DOHH2 (cell line): ENCODE data around the gene THOC7.

Experiments used
- H3F3A ChIP-seq: fragments of 200-600 bp; sonication (generic), shearing (Covaris generic); 2 replicates; pipeline ENCODE4 v1.6.0; 2016; ENCODE audit warnings: antibody characterized with exemption, mild to moderate bottlenecking; ENCODE audit not compliant: control insufficient read depth, insufficient read depth
- H3K27ac ChIP-seq: fragments of 200-600 bp; sonication (generic); 2 replicates; pipeline ENCODE4 v1.5.1; 2014; ENCODE audit warnings: low read depth, mild to moderate bottlenecking, low read length, moderate library complexity
- H3K27me3 ChIP-seq: fragments of 200-600 bp; sonication (generic); 2 replicates; pipeline ENCODE4 v1.6.1; 2014; ENCODE audit warnings: mild to moderate bottlenecking, low read length, mixed read lengths; ENCODE audit not compliant: control insufficient read depth
- H3K36me3 ChIP-seq: fragments of 200-600 bp; sonication (generic); 2 replicates; pipeline ENCODE4 v1.6.1; 2014; ENCODE audit warnings: mild to moderate bottlenecking, low read length, moderate library complexity, mixed read lengths; ENCODE audit not compliant: control insufficient read depth
- H3K4me1 ChIP-seq: fragments of 200-600 bp; sonication (generic); 2 replicates; pipeline ENCODE4 v1.6.1; 2014; ENCODE audit warnings: mild to moderate bottlenecking, low read length, mixed read lengths; ENCODE audit not compliant: control insufficient read depth
- H3K4me2 ChIP-seq: fragments of 200-600 bp; sonication (generic); 2 replicates; pipeline ENCODE4 v1.6.0; 2014; ENCODE audit warnings: mild to moderate bottlenecking, low read length, moderate library complexity
- H3K4me3 ChIP-seq: fragments of 200-600 bp; sonication (generic); 2 replicates; pipeline ENCODE4 v1.5.1; 2014; ENCODE audit warnings: mild to moderate bottlenecking, low read length, mixed read lengths
- H3K79me2 ChIP-seq: fragments of 200-600 bp; sonication (generic); 2 replicates; pipeline ENCODE4 v1.6.1; 2014; ENCODE audit warnings: mild to moderate bottlenecking, low read length, mixed read lengths; ENCODE audit not compliant: control insufficient read depth
- H3K9me2 ChIP-seq: fragments of 200-600 bp; sonication (generic); replicated peaks from 2 replicates; pipeline ENCODE4 v1.6.1; 2014; ENCODE audit warnings: mild to moderate bottlenecking, low read length, mixed read lengths; ENCODE audit not compliant: control insufficient read depth
- H3K9me3 ChIP-seq: fragments of 200-600 bp; sonication (generic); 2 replicates; pipeline ENCODE4 v1.6.1; 2014; ENCODE audit warnings: antibody characterized with exemption, low read length, mixed read lengths; ENCODE audit not compliant: control insufficient read depth, insufficient read depth
- H4K20me1 ChIP-seq: fragments of 200-600 bp; sonication (generic); 2 replicates; pipeline ENCODE4 v1.6.0; 2014; ENCODE audit warnings: low read depth, mild to moderate bottlenecking, antibody characterized with exemption, low read length, moderate library complexity; ENCODE audit not compliant: control insufficient read depth, insufficient read depth
- EZH2phosphoT487 ChIP-seq: fragments of 200-600 bp; sonication (generic); IDR thresholded peaks from 2 replicates; pipeline ENCODE4 v1.6.1; 2017; ENCODE audit warnings: borderline replicate concordance, mild to moderate bottlenecking, antibody characterized with exemption, low read length, moderate library complexity, mixed read lengths
- TF ChIP-seq, protein P1 (sequence below): fragments of 200-600 bp; sonication (generic); IDR thresholded peaks from one replicate; pipeline ENCODE4 v1.5.1; 2014; ENCODE audit warnings: antibody characterized with exemption, mild to moderate bottlenecking, low read depth, low read length; ENCODE audit not compliant: poor library complexity, severe bottlenecking

Gene THOC7

DNA sequence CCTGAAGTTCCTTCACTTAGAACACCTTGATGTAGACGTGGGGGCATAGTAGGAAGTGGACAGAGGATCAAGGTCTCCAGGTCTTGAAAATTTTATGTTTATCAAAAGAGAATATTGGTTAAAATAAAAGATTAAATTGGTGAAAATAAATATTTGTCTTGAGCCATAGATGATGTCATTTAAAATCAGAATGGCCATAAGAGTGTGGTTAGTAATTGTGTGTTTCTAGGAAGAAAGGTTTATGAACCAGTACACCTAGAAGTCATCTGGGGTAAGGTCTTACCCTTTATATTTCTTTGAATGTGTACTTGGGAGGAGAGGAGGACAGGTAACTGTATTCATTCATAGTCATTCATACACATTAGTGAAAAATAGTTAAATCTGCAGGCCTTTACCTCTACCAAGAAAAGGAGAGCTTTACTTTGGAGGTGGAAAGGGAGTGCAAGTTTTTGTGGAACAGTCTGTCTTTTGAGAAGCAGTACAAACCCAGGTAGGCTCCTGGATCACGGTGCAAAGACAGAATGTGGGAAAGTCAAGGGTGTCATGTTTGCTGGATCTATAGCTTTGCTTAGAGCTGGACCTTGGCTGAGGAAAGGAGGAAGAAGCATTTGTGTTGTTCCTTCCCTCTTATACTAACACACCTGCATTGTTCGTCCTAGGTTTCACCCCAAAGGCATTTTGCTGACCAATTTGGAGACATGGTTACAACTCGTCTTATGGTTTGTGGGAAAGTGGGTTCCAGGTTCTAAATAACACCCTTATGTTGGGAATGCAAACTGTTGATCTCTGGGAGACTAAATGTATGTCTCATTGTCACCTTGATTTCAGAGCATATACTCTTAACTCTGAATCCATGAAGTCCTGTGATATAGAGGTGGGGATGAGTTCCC is 42.4 kb upstream of the THOC7 start:
- Histone ChIP-seq H3K4me3 (no peak overlapping the region), H3K4me2 (no peak overlapping the region), H3K9me3 (no peaks in the 10 kb centered on the region), H4K20me1 (no peaks in the 10 kb centered on the region; the same call in 1 of the 2 replicates), H3K9me2 (no peaks in the 10 kb centered on the region), H3K27me3 (no peaks in the 10 kb centered on the region), H3K27ac (no peak overlapping the region), H3K36me3 (peaks cover 31% of the 10 kb centered on the region), H3K4me1 (peaks cover 11% of the 10 kb centered on the region), H3F3A (peaks cover 28% of the 10 kb centered on the region), H3K79me2 (peaks cover 19% of the 10 kb centered on the region)
- TF ChIP-seq EZH2phosphoT487: no peak
- TF ChIP-seq, protein P1, sequence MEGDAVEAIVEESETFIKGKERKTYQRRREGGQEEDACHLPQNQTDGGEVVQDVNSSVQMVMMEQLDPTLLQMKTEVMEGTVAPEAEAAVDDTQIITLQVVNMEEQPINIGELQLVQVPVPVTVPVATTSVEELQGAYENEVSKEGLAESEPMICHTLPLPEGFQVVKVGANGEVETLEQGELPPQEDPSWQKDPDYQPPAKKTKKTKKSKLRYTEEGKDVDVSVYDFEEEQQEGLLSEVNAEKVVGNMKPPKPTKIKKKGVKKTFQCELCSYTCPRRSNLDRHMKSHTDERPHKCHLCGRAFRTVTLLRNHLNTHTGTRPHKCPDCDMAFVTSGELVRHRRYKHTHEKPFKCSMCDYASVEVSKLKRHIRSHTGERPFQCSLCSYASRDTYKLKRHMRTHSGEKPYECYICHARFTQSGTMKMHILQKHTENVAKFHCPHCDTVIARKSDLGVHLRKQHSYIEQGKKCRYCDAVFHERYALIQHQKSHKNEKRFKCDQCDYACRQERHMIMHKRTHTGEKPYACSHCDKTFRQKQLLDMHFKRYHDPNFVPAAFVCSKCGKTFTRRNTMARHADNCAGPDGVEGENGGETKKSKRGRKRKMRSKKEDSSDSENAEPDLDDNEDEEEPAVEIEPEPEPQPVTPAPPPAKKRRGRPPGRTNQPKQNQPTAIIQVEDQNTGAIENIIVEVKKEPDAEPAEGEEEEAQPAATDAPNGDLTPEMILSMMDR: no peak

DNA sequence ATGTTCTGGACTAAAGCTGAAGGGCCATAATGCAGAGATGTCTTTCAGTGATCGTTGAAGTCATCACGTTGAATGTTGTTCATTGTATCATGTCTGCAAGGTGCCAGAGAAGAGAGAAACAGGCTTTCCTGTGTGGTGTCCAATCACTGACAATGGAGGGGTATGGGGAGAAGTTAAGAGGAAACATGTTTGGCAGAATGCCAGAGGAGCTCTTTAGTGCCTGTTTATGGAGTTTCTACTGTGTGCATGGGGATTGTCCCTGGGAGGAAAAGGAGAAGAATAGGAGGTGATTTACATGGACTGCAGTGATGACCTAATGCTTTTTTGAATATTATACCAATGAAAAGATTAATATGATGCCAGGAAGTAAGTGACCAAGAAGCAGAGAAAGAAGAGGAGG is 36.9 kb upstream of the THOC7 start:
- Histone ChIP-seq H3F3A (no peaks in the 10 kb centered on the region), H3K4me1 (peaks cover 17% of the 10 kb centered on the region), H3K9me2 (no peaks in the 10 kb centered on the region), H3K27ac (no peak overlapping the region), H3K4me3 (no peak overlapping the region), H3K9me3 (no peaks in the 10 kb centered on the region), H3K36me3 (peaks cover 47% of the 10 kb centered on the region), H3K4me2 (no peak overlapping the region), H4K20me1 (no peaks in the 10 kb centered on the region; the same call in 1 of the 2 replicates), H3K27me3 (no peaks in the 10 kb centered on the region), H3K79me2 (peaks cover 38% of the 10 kb centered on the region)
- no peak for TF ChIP-seq EZH2phosphoT487
- TF ChIP-seq, protein P1: no peak

DNA sequence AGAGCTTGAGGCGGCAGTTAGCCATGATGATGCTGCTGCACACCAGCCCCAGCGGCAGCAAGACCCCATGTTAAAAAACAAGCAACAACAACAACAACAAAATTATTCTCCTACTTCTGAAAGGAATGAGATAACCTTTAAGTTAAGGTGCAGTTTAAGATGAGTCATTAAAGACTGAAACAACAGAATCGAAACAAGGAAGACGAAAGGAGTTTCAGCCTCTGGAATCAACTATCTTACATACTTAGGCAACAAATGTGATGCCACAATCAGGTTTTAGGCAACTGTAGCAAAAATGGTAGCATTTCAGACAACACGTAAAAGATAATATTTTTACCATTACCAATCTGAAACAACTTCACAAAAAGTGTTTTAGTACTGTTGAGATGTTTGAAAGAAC is 36.4 kb upstream of the THOC7 start:
- H3K4me3 ChIP-seq: no peak overlapping the region
- H3K27ac ChIP-seq: no peak overlapping the region
- no peaks in the 10 kb centered on the region for H3K27me3 ChIP-seq
- peaks cover 21% of the 10 kb centered on the region for H3K4me1 ChIP-seq
- H3K9me2 ChIP-seq: no peaks in the 10 kb centered on the region
- H3F3A ChIP-seq: no peaks in the 10 kb centered on the region
- no peaks in the 10 kb centered on the region for H3K9me3 ChIP-seq
- TF ChIP-seq, protein P1: no peak
- TF ChIP-seq EZH2phosphoT487: no peak
- no peak overlapping the region for H3K4me2 ChIP-seq
- peaks cover 45% of the 10 kb centered on the region for H3K36me3 ChIP-seq
- no peaks in the 10 kb centered on the region; the same call in 1 of the 2 replicates for H4K20me1 ChIP-seq
- peaks cover 43% of the 10 kb centered on the region for H3K79me2 ChIP-seq
